ENCODE measurements around the gene FAM241B. TPM values are rescaled to one million over a fixed set of nuclear protein-coding genes. Genes with fewer than 3 reads are reported as not detected.

Gene FAM241B
- total RNA-seq, 1 donor from 2014 or later, result 0.98 TPM

- peak in 1 of 2 donors; percentile 82 for DNase-seq (ENCODE audit: extremely low spot score in 2 of 2)
- Histone ChIP-seq H3K27me3 (no peaks in the 10 kb centered on the region), H3K4me1 (no peaks in the 10 kb centered on the region), H3K27ac (no peak overlapping the region), H3K9me3 (no peaks in the 10 kb centered on the region), H3K4me3 (no peak overlapping the region), H3K36me3 (no peaks in the 10 kb centered on the region)
- TF ChIP-seq POLR2A (IDR thresholded peaks at IDR 0.05), result no peak
- TF ChIP-seq CTCF (IDR thresholded peaks at IDR 0.05), result no peak
- TF ChIP-seq POLR2AphosphoS5 (IDR thresholded peaks at IDR 0.05; ENCODE audit: insufficient read depth in 1 of 2, low read depth in 1 of 2), result no peak
- intact Hi-C loops (cut with DNase I), result no loop called here
Observed at GRCh38 chr10:69600761-69601330, 29.2 kb upstream of the FAM241B start.

GRCh38 chr10:69609077-69609476 is 21.0 kb upstream of the FAM241B start:
- no peaks in the 10 kb centered on the region for H3K4me1 ChIP-seq
- H3K27me3 ChIP-seq, result no peaks in the 10 kb centered on the region
- no peak for DNase-seq (ENCODE audit: extremely low spot score in 2 of 2)
- no peak overlapping the region for H3K4me3 ChIP-seq
- intact Hi-C loops (cut with DNase I), result no loop called here
- H3K9me3 ChIP-seq, result no peaks in the 10 kb centered on the region
- TF ChIP-seq POLR2AphosphoS5 (IDR thresholded peaks at IDR 0.05; ENCODE audit: insufficient read depth in 1 of 2, low read depth in 1 of 2) (no peak), POLR2A (IDR thresholded peaks at IDR 0.05) (no peak), CTCF (IDR thresholded peaks at IDR 0.05) (no peak)
- no peak overlapping the region for H3K27ac ChIP-seq
- no peaks in the 10 kb centered on the region for H3K36me3 ChIP-seq

GRCh38 chr10:69612760-69613159 is 17.3 kb upstream of the FAM241B start:
- Histone ChIP-seq H3K9me3 (no peaks in the 10 kb centered on the region), H3K27ac (no peak overlapping the region), H3K4me3 (no peak overlapping the region), H3K27me3 (no peaks in the 10 kb centered on the region), H3K4me1 (no peaks in the 10 kb centered on the region), H3K36me3 (no peaks in the 10 kb centered on the region)
- no peak for TF ChIP-seq POLR2AphosphoS5 (IDR thresholded peaks at IDR 0.05; ENCODE audit: insufficient read depth in 1 of 2, low read depth in 1 of 2)
- no peak for TF ChIP-seq POLR2A (IDR thresholded peaks at IDR 0.05)
- TF ChIP-seq CTCF (IDR thresholded peaks at IDR 0.05), result no peak
- intact Hi-C loops (cut with DNase I), result no loop called here
- no peak for DNase-seq (ENCODE audit: extremely low spot score in 2 of 2)

- Histone ChIP-seq H3K27ac (no peak overlapping the region), H3K27me3 (no peaks in the 10 kb centered on the region), H3K36me3 (no peaks in the 10 kb centered on the region), H3K4me1 (no peaks in the 10 kb centered on the region), H3K9me3 (no peaks in the 10 kb centered on the region), H3K4me3 (no peak overlapping the region)
- TF ChIP-seq POLR2AphosphoS5 (IDR thresholded peaks at IDR 0.05; ENCODE audit: insufficient read depth in 1 of 2, low read depth in 1 of 2) (no peak), POLR2A (IDR thresholded peaks at IDR 0.05) (no peak), CTCF (IDR thresholded peaks at IDR 0.05) (no peak)
- no peak for DNase-seq (ENCODE audit: extremely low spot score in 2 of 2)
- intact Hi-C loops (cut with DNase I), result no loop called here
Observed at GRCh38 chr10:69614130-69614529, 15.9 kb upstream of the FAM241B start.

GRCh38 chr10:69616358-69616757 is 13.7 kb upstream of the FAM241B start:
- intact Hi-C loops (cut with DNase I), result no loop called here
- TF ChIP-seq CTCF (IDR thresholded peaks at IDR 0.05) (no peak), POLR2A (IDR thresholded peaks at IDR 0.05) (no peak), POLR2AphosphoS5 (IDR thresholded peaks at IDR 0.05; ENCODE audit: insufficient read depth in 1 of 2, low read depth in 1 of 2) (no peak)
- DNase-seq (ENCODE audit: extremely low spot score in 2 of 2), result no peak

More at GRCh38 chr10:69616358-69616757, 13.7 kb upstream of the FAM241B start:
- no peaks in the 10 kb centered on the region for H3K4me1 ChIP-seq
- H3K36me3 ChIP-seq, result no peaks in the 10 kb centered on the region
- no peaks in the 10 kb centered on the region for H3K27me3 ChIP-seq
- no peak overlapping the region for H3K27ac ChIP-seq
- H3K9me3 ChIP-seq, result no peaks in the 10 kb centered on the region
- no peak overlapping the region for H3K4me3 ChIP-seq

Data from vagina (tissue), 2 donors.